ENCODE data around the gene PDE11A.

GRCh38 chr2:177646241-177646640, 426.3 kb downstream of the PDE11A start:
- TF ChIP-seq CTCF (IDR thresholded peaks at IDR 0.05) (no peak), POLR2A (IDR thresholded peaks at IDR 0.05) (no peak)
